ENCODE measurements around the gene CAPN5. TPM values are rescaled to one million over a fixed set of nuclear protein-coding genes. Genes with fewer than 3 reads are reported as not detected.

The CAPN5 gene
- total and polyA plus RNA-seq, 2 of the 8 experiments (the other 6 are each of a cell fraction or from before 2014, with no cell fraction given): 21.5 to 22.4 TPM

DNA sequence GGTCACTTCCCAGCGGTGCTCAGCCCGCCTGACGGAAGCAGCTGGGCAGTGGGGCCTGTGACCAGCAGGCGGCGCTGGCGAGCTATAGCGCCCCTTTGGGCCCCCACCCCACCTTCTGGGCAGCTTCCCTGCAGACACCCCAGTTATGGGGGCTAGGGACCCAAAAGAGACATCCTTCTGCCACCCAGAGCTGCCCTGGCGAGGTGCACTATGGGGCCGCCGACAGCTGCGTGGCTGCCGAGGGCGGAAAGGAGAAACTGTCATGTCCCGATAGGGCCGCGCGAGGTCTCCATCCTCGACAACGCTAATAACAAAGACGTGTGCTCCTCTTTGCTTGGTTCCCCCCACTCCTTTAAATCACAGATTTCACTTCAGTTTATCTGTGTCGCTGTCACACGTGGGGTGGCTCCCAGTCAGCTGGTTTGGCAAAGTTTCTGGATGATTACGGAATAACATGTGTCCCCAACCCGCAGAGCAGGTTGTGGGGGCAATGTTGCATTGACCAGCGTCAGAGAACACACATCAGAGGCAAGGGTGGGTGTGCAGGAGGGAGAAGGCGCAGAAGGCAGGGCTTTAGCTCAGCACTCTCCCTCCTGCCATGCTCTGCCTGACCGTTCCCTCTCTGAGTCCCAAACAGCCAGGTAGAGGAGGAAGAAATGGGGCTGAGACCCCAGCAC lies 60.6 kb downstream of the CAPN5 start (continued):
- TF ChIP-seq, protein P1, sequence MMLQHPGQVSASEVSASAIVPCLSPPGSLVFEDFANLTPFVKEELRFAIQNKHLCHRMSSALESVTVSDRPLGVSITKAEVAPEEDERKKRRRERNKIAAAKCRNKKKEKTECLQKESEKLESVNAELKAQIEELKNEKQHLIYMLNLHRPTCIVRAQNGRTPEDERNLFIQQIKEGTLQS (IDR thresholded peaks at IDR 0.05; ENCODE audit: insufficient read depth, low read depth, low read length): 0 out of 2 replicates have a peak, but pooled peaks have one; percentile 12
- TF ChIP-seq NRF1 (IDR thresholded peaks at IDR 0.05; ENCODE audit: low read depth, low read length) (no peak), SP1 (IDR thresholded peaks at IDR 0.05; ENCODE audit: low read depth, low read length) (no peak), PHF8 (conservative IDR thresholded peaks at IDR 0.05; ENCODE audit: low read depth, low read length) (no peak), SP2 (IDR thresholded peaks at IDR 0.05; ENCODE audit: low read length) (no peak), CHD1 (IDR thresholded peaks at IDR 0.05; ENCODE audit: low read depth, low read length) (no peak), HDAC6 (IDR thresholded peaks at IDR 0.05; ENCODE audit: low read depth, low read length) (no peak), TAF1 (IDR thresholded peaks at IDR 0.05; ENCODE audit: low read depth, low read length) (no peak), JUN (IDR thresholded peaks at IDR 0.05; ENCODE audit: low read depth, low read length) (no peak), BCL11A (IDR thresholded peaks at IDR 0.05; ENCODE audit: low read depth in 2 of 2, low read length in 2 of 2) (no peak), TBP (IDR thresholded peaks at IDR 0.05; ENCODE audit: low read depth, low read length) (no peak), JUND (IDR thresholded peaks at IDR 0.05; ENCODE audit: low read length) (no peak), TEAD4 (IDR thresholded peaks at IDR 0.05; ENCODE audit: low read depth, low read length) (no peak), KDM4A (IDR thresholded peaks at IDR 0.05; ENCODE audit: low read depth, low read length, severe bottlenecking) (peak; percentile 78), RBBP5 (IDR thresholded peaks at IDR 0.05; ENCODE audit: borderline replicate concordance, low read depth, low read length) (no peak), SIX5 (IDR thresholded peaks at IDR 0.05; ENCODE audit: low read depth, low read length) (no peak), CHD2 (IDR thresholded peaks at IDR 0.05; ENCODE audit: low read length) (no peak)
- TF ChIP-seq, protein P2, sequence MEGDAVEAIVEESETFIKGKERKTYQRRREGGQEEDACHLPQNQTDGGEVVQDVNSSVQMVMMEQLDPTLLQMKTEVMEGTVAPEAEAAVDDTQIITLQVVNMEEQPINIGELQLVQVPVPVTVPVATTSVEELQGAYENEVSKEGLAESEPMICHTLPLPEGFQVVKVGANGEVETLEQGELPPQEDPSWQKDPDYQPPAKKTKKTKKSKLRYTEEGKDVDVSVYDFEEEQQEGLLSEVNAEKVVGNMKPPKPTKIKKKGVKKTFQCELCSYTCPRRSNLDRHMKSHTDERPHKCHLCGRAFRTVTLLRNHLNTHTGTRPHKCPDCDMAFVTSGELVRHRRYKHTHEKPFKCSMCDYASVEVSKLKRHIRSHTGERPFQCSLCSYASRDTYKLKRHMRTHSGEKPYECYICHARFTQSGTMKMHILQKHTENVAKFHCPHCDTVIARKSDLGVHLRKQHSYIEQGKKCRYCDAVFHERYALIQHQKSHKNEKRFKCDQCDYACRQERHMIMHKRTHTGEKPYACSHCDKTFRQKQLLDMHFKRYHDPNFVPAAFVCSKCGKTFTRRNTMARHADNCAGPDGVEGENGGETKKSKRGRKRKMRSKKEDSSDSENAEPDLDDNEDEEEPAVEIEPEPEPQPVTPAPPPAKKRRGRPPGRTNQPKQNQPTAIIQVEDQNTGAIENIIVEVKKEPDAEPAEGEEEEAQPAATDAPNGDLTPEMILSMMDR (IDR thresholded peaks at IDR 0.05; ENCODE audit: control extremely low read depth in 1 of 3, insufficient read depth in 1 of 3, low read depth in 1 of 3, low read length in 3 of 3): peak; percentile 89 to 98 (median 95)
